Activated naive CD4-positive, alpha-beta T cell treated with anti-CD3 and anti-CD28 coated beads for 36 hours (primary cell): Measurements from ENCODE around the gene ACSL3. TPM values are rescaled to one million over a fixed set of nuclear protein-coding genes. Genes with fewer than 3 reads are reported as not detected.
A peak's percentile ranks its signal among the peaks of the same experiment; 100 is the strongest.

Source experiments
- CTCF ChIA-PET: fragments of 350-600 bp; sonication (Branson Sonifier 250); formaldehyde crosslinking; loops from one replicate; lab custom pipeline; 2021; ENCODE audit warnings: antibody characterized with exemption; lab: Charles Lee
- DNase-seq: peaks from one replicate; pipeline ENCODE4 v3.0.0-alpha.2; 2020
- H3K27ac Mint-ChIP-seq: one replicate; pipeline ENCODE4 v1.8.0; 2021; ENCODE audit warnings: mild to moderate bottlenecking, mixed read lengths
- H3K27me3 Mint-ChIP-seq: one replicate; pipeline ENCODE4 v1.8.0; 2021; ENCODE audit warnings: low read depth, mixed read lengths
- H3K36me3 Mint-ChIP-seq: one replicate; pipeline ENCODE4 v1.8.0; 2021; ENCODE audit warnings: low read depth, mixed read lengths
- H3K4me1 Mint-ChIP-seq: one replicate; pipeline ENCODE4 v1.8.0; 2021; ENCODE audit warnings: low read depth, mixed read lengths
- H3K4me3 Mint-ChIP-seq: one replicate; pipeline ENCODE4 v1.8.0; 2021; ENCODE audit warnings: mild to moderate bottlenecking, moderate library complexity, mixed read lengths
- H3K9me3 Mint-ChIP-seq: one replicate; pipeline ENCODE4 v1.8.0; 2021; ENCODE audit warnings: mixed read lengths
- intact Hi-C: fragments of 100-400 bp; cut with micrococcal nuclease; formaldehyde crosslinking; loops from one replicate; pipeline ENCODE4 v1.15.1; 2023
- total RNA-seq, 2 experiments: library from RNA; stranded (reverse); gene quantifications; one replicate each; pipeline ENCODE4 v1.2.3, GENCODE V29; 2021

Gene ACSL3
- total RNA-seq, 2 experiments from 2014 or later: 35.1 to 36.1 TPM

DNA sequence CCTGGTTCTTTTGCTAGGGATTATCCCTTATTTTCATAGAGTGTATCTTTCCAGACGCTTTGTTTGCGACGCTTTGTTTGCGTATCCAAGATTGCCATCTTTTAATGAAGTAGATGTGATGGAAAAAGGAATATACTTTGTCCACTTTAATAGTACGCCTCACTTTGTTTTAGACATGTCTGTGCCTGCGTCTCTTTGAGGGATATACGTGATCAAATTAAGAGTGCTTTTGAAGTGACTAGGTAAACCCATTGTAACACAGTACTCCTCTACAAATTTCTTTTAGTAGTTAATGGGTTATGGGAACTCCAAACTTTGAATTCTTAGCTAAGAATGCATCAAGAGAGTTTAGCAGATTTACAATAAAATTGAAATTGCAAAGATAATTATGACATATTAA is 27.9 kb downstream of the ACSL3 start:
- no peaks in the 10 kb centered on the region for H3K27me3 Mint-ChIP-seq

DNA sequence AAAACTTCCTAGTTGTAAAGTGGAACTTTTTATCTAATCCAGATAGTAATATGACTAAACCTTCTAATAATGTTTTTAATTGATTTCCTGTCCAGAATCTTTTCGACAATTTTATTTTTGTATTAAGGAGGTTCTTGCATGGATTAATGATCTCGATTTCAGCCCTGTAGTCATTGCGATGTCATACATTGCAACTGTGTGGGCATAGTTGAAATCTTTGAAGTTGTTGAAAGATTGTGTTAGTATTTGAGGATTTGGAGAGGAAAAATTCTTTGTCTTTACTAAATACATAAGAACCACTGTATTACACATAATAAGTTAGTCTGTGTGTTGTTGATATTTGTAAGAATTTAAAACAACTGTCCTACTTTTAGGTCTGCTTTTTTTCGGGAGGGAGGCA is 31.1 kb downstream of the ACSL3 start:
- H3K27me3 Mint-ChIP-seq: no peaks in the 10 kb centered on the region
- no peaks in the 10 kb centered on the region for H3K9me3 Mint-ChIP-seq
- H3K4me1 Mint-ChIP-seq: peaks cover 35% of the 10 kb centered on the region
- intact Hi-C loops: no loop called here
- no peak overlapping the region for H3K27ac Mint-ChIP-seq
- no peak for DNase-seq
- H3K36me3 Mint-ChIP-seq: peaks cover 9% of the 10 kb centered on the region
- no peak overlapping the region for H3K4me3 Mint-ChIP-seq
- CTCF ChIA-PET: interaction anchor here (0.6 kb wide), 1 partner anchor 14 kb away, joined by 4 read pairs; no protein-coding TSS in a partner anchor

More for the DNA sequence above, 27.9 kb downstream of the ACSL3 start:
- CTCF ChIA-PET: no interaction called here
- intact Hi-C loops: no loop called here
- H3K27ac Mint-ChIP-seq: no peak overlapping the region
- no peak for DNase-seq
- peaks cover 38% of the 10 kb centered on the region for H3K4me1 Mint-ChIP-seq
- peaks cover 8% of the 10 kb centered on the region for H3K36me3 Mint-ChIP-seq
- no peak overlapping the region for H3K4me3 Mint-ChIP-seq
- no peaks in the 10 kb centered on the region for H3K9me3 Mint-ChIP-seq

DNA sequence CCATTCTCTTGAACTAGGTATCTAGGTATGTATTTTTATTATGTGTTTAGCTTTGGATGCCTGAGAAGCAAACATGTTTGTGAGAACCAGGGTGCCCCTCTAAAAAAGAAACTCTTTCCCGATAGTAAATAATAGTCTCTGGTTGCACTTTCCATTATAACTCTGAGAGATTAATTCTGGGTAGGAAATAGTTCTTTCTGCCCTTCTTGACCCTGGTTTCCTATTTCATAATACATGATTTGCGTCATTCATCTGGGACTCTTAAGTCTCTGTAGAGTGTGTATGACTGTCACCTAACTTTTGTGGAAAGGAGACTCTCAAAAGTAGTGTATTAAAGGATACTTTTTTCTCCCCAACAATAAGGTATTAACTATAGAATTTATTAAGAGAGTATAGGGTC is 31.5 kb downstream of the ACSL3 start:
- Mint-ChIP-seq H3K27me3 (no peaks in the 10 kb centered on the region), H3K36me3 (peaks cover 9% of the 10 kb centered on the region), H3K9me3 (no peaks in the 10 kb centered on the region), H3K4me1 (peaks cover 32% of the 10 kb centered on the region), H3K4me3 (no peak overlapping the region), H3K27ac (no peak overlapping the region)
- CTCF ChIA-PET: interaction anchor here (1.0 kb wide), 1 partner anchor 9 kb away, joined by 3 read pairs; no protein-coding TSS in a partner anchor
- intact Hi-C loops: no loop called here
- DNase-seq: no peak

DNA sequence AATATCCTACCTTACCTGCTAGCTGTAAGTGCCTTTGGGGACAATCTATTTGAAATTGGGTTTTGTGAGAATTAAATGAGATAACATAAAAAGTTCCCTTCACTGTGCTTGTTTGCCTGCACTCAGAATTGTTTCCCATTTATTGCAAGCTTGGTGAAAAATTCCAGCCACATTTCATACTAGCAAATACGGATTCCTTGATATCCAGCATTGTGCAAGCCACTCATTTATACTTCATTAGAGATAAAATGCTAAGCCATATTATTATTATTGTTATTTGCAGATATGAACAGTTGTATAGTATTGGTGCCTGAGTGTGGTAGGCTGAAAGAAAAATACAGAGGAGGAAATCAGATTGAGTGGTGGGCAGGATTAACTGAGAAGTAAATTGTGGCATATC is 31.9 kb downstream of the ACSL3 start:
- intact Hi-C loops: no loop called here
- Mint-ChIP-seq H3K27ac (no peak overlapping the region), H3K36me3 (peaks cover 9% of the 10 kb centered on the region), H3K9me3 (no peaks in the 10 kb centered on the region), H3K27me3 (no peaks in the 10 kb centered on the region), H3K4me1 (peaks cover 29% of the 10 kb centered on the region), H3K4me3 (no peak overlapping the region)
- no peak for DNase-seq
- CTCF ChIA-PET: interaction anchor here (1.0 kb wide), 1 partner anchor 9 kb away, joined by 3 read pairs; no protein-coding TSS in a partner anchor

DNA sequence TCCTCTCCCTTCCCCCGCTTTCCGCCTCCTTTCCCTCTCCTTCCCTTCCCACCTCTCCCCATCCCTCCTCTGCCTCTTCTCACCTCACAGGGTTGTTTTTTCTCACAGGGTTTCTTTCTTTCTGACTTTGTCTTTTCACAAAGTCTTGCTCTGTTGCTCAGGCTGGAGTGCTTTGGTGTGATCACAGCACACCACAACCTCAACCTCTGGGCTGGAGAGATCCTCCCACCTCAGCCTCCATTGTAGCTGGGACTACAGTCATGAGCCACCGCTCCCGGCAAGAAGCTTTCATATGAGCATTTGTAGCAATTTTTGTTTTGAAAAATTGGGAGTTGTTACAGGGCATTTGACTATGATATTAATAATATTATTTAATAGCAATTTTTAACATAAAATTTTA is 32.9 kb downstream of the ACSL3 start:
- CTCF ChIA-PET: interaction anchor here (0.9 to 1.0 kb wide), 2 partner anchors 187 to 203 kb away, joined by 3 read pairs; no protein-coding TSS in a partner anchor
- peaks cover 6% of the 10 kb centered on the region for H3K36me3 Mint-ChIP-seq

DNA sequence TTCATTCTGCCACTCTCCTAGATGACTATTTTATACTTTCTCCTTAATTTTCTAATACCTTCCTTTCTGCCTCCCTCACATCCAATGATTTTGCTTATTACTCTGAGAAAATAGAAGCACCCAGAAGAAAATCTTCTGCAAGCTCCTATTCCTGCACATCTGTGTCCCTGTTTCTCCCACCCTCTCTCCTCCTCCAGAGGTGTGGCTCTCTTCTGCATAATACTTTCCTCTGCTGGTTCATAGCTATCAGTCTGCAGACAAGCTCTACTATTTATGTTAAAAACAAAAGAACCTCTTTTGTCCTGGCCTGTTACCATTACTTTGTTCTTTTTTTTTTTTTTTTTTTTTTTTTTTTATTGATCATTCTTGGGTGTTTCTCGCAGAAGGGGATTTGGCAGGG is 34.3 kb downstream of the ACSL3 start:
- Mint-ChIP-seq H3K9me3 (no peaks in the 10 kb centered on the region), H3K4me1 (peaks cover 28% of the 10 kb centered on the region), H3K27me3 (no peaks in the 10 kb centered on the region), H3K4me3 (no peak overlapping the region), H3K36me3 (peaks cover 2% of the 10 kb centered on the region), H3K27ac (no peak overlapping the region)
- no peak for DNase-seq
- intact Hi-C loops: no loop called here
- CTCF ChIA-PET: interaction anchor here (1.6 kb wide), 1 partner anchor 8 kb away, joined by 5 read pairs; no protein-coding TSS in a partner anchor

More for the DNA sequence above, 32.9 kb downstream of the ACSL3 start:
- H3K4me1 Mint-ChIP-seq: peaks cover 29% of the 10 kb centered on the region
- no peak for DNase-seq
- H3K27ac Mint-ChIP-seq: no peak overlapping the region
- intact Hi-C loops: no loop called here
- H3K4me3 Mint-ChIP-seq: no peak overlapping the region
- H3K9me3 Mint-ChIP-seq: no peaks in the 10 kb centered on the region
- no peaks in the 10 kb centered on the region for H3K27me3 Mint-ChIP-seq

DNA sequence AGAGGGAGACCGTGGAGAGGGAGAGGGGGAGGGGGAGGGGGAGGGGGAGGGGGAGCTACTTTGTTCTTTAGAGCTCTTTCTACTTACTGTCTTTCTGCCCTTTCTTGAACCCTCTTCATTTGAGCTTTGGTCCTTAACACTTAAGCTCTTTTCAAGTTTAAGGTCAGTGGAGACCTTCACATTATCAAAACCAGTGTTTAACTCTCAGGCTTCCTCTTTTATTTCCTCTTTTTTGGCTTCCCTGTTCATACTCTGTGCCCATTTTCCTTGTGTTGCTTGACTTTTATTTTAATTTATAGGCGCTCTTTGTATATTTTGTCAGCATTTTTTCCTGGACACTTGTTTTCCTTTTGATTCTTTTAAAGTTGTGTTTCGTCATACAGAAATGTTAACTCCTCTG is 37.1 kb downstream of the ACSL3 start:
- Mint-ChIP-seq H3K27ac (no peak overlapping the region), H3K9me3 (no peaks in the 10 kb centered on the region), H3K27me3 (no peaks in the 10 kb centered on the region), H3K4me3 (no peak overlapping the region), H3K4me1 (peaks cover 22% of the 10 kb centered on the region), H3K36me3 (peaks cover 2% of the 10 kb centered on the region)
- CTCF ChIA-PET: interaction anchor here (0.7 kb wide), 1 partner anchor 235 kb away, joined by 3 read pairs; no protein-coding TSS in a partner anchor
- no peak for DNase-seq
- intact Hi-C loops: no loop called here

DNA sequence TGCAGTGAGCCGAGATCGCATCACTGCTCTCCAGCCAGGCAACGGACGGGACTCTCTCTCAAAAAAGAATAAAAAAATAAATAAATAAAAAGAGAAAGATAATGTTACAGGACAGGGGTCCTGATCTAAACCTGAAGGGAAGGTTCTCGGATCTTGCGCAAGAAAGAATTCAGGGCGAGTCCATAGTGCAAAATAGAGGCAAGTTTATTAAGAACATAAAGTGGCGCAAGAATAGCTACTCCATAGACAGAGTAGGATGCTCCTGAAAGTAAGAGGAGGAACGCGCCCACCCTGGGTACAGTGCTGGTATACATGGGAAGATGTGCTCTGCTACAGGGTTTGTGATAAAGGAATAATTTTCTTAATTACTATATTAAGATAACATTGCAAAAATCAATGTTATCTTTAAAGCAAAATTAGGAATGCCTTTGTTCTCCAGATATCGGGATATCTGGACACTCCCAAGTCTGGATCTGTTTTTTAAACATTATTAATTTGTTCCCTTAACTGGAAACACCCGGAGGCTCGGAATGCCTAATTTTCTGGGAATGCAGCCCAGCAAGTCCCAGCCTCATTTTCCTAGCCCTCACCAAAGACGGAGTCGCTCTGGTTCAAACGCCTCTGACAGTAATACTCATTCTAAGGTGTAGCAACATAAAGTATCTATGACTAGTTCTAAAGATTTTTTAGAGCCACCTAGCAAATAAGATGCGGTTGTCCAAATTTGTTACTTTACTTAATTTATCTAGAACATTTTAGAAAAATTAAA is 38.8 kb downstream of the ACSL3 start:
- H3K36me3 Mint-ChIP-seq: no peaks in the 10 kb centered on the region
- no peak overlapping the region for H3K4me3 Mint-ChIP-seq
- H3K27ac Mint-ChIP-seq: no peak overlapping the region
- no peaks in the 10 kb centered on the region for H3K27me3 Mint-ChIP-seq
- intact Hi-C loops: loop anchor here (10.0 kb wide), 1 partner anchor 845 kb away; no protein-coding TSS in a partner anchor
- peaks cover 14% of the 10 kb centered on the region for H3K4me1 Mint-ChIP-seq
- no peak for DNase-seq
- CTCF ChIA-PET: interaction anchor here (0.6 to 8.3 kb wide), 3 partner anchors 13 to 192 kb away, joined by 3 to 92 read pairs (median 4); no protein-coding TSS in a partner anchor
- no peaks in the 10 kb centered on the region for H3K9me3 Mint-ChIP-seq

DNA sequence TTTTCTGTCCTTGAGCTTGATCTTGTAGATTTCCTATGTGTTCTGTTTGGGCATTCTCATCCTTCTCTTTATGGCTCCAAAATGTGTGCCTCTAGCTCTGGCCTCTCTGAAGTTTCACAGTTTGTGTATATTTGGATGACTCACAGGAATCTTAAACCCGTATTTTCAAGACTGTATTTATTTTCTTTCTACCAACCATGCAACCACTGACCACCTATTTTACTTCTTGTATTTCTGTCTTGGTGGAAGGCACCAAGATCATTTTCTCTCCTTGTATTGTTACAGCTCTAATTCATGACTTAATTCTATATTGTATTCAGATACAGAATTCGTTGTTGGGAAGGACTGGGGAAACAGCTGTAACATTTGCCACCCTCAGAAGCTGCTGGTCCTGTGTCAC is 39.5 kb downstream of the ACSL3 start:
- intact Hi-C loops: loop anchor here (10.0 kb wide), 1 partner anchor 846 kb away; no protein-coding TSS in a partner anchor
- no peak overlapping the region for H3K4me3 Mint-ChIP-seq
- H3K27ac Mint-ChIP-seq: no peak overlapping the region
- peaks cover 10% of the 10 kb centered on the region for H3K4me1 Mint-ChIP-seq
- no peaks in the 10 kb centered on the region for H3K9me3 Mint-ChIP-seq
- CTCF ChIA-PET: interaction anchor here (1.6 to 8.3 kb wide), 2 partner anchors 8 to 193 kb away, joined by 3 to 92 read pairs; no protein-coding TSS in a partner anchor
- no peaks in the 10 kb centered on the region for H3K27me3 Mint-ChIP-seq
- peaks cover under 1% of the 10 kb centered on the region for H3K36me3 Mint-ChIP-seq
- DNase-seq: no peak

DNA sequence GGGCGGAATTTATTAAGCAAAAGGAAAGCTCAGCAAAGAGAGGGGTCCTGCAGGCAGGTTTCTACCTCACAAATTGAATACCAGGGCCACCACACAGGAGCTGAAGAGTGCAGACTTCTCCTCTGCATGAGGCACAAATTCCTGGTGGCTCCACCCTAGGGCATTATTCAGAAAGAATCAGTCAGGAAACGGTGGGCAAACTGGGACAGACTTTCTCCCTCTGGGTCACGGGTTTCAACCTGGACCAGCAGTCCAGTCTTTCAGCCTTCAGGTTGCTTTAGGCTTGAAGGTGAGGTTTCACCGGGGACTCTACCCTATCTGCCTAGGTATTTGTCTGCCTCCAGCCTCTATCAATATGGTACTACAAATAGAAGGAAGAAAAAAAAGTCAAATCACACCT is 41.8 kb downstream of the ACSL3 start:
- H3K27me3 Mint-ChIP-seq: no peaks in the 10 kb centered on the region
- DNase-seq: no peak
- CTCF ChIA-PET: interaction anchor here (0.7 to 8.3 kb wide), 15 partner anchors 8 to 593 kb away, joined by 3 to 92 read pairs (median 4); no protein-coding TSS in a partner anchor
- no peak overlapping the region for H3K4me3 Mint-ChIP-seq
- peaks cover 13% of the 10 kb centered on the region for H3K36me3 Mint-ChIP-seq
- H3K27ac Mint-ChIP-seq: no peak overlapping the region
- H3K9me3 Mint-ChIP-seq: no peaks in the 10 kb centered on the region
- intact Hi-C loops: loop anchor here (1.0 to 10.0 kb wide), 5 partner anchors 42 to 848 kb away; partner anchors contain the start of gene ACSL3
- H3K4me1 Mint-ChIP-seq: peaks cover 17% of the 10 kb centered on the region

DNA sequence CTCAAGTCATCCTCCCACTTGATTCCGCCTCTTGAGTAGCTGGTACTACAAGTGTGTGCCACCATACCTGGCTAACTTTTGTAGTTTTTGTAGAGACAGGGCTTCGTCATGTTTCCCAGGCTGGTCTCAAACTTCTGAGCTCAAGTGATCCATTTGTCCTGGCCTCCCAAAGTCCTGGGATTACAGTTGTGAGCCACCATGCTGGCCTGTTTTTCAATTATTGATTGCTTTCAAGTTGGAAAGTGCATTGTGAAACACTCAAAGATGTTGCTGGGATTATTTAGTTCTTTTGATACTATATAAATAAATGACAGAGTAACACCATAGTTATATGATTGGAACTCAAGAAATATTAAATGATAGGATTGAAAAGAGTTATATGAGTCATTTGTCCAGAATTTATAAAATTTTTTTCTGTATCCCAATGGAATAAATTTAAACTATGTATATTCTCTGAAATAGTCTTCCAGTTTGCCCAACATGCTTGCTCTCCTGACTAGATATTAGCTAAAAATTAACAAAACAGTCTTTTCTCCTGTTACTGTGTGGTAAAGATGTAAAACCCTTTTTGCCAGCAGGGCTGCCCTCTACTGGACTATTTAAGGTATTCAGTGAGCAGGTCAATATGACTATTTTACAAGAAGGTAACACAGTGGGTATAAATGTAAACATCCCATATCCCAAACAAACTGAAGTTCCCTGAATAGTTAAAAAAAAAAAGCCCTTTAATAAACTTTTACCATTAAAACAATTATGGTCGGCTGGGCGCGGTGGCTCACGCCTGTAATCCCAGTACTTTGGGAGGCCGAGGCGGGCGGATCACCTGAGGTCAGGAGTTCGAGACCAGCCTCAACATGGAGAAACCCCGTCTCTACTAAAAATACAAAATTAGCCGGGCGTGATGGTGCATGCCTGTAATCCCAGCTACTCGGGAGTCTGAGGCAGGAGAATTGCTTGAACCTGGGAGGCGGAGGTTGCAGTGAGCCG is 42.7 kb downstream of the ACSL3 start:
- peaks cover 13% of the 10 kb centered on the region for H3K36me3 Mint-ChIP-seq
- H3K4me3 Mint-ChIP-seq: no peak overlapping the region
- peak; percentile 55 for DNase-seq
- CTCF ChIA-PET: interaction anchor here (0.6 to 8.3 kb wide), 20 partner anchors 9 to 592 kb away, joined by 3 to 92 read pairs (median 4); no protein-coding TSS in a partner anchor
- H3K27me3 Mint-ChIP-seq: no peaks in the 10 kb centered on the region
- H3K4me1 Mint-ChIP-seq: peaks cover 23% of the 10 kb centered on the region
- no peaks in the 10 kb centered on the region for H3K9me3 Mint-ChIP-seq
- intact Hi-C loops: loop anchor here (1.0 to 10.0 kb wide), 5 partner anchors 43 to 849 kb away; partner anchors contain the start of gene ACSL3
- H3K27ac Mint-ChIP-seq: no peak overlapping the region
